Aortic smooth muscle cell (primary cell): ENCODE results near the gene CISD3. TPM values are rescaled to one million over a fixed set of nuclear protein-coding genes. Genes with fewer than 3 reads are reported as not detected.

Source experiments
- total RNA-seq: library from RNA; depleted of rRNA; stranded (reverse); fragments of >200 nt; gene quantifications from 2 replicates; pipeline ENCODE4 v1.2.3, GENCODE V29; 2014

The CISD3 gene, protein sequence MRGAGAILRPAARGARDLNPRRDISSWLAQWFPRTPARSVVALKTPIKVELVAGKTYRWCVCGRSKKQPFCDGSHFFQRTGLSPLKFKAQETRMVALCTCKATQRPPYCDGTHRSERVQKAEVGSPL
- 4.0 and 5.8 TPM in 2 replicates for total RNA-seq

DNA sequence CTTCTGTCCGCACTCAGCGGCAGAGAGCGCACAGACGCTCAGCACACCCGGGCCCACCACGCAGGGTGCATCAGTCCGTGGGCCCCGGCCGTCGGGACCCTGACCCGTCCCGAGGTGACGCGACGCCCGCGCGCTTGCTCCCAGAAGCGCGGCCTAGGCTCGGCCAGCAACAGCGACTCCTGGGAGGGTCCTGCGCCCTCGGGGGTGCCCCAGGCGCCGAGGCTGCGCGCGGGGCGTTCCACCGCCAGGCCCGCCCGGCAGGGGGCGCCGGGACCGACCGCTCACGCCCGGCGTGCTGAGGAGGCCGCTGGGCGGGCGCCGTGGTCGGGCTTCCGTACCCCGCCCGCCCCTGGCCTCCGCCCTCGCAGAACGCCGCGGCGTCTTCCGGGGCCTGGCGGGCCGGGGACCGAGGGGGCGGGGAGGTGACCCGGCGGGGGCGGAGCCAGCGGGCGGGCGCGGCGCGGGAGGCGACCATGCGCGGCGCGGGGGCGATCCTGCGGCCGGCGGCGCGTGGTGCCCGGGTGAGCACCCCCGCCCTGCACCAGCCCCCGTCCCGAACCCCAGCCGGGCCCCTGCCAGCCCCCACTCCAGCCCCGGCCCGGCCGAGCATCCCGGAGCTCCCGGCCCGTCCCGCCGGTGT, at the start of gene CISD3:
Gene CISD3 (plus strand): TSS at position 456 of the 640 bp plus-strand sequence. CDS start 18 bp downstream, at position 474.

DNA sequence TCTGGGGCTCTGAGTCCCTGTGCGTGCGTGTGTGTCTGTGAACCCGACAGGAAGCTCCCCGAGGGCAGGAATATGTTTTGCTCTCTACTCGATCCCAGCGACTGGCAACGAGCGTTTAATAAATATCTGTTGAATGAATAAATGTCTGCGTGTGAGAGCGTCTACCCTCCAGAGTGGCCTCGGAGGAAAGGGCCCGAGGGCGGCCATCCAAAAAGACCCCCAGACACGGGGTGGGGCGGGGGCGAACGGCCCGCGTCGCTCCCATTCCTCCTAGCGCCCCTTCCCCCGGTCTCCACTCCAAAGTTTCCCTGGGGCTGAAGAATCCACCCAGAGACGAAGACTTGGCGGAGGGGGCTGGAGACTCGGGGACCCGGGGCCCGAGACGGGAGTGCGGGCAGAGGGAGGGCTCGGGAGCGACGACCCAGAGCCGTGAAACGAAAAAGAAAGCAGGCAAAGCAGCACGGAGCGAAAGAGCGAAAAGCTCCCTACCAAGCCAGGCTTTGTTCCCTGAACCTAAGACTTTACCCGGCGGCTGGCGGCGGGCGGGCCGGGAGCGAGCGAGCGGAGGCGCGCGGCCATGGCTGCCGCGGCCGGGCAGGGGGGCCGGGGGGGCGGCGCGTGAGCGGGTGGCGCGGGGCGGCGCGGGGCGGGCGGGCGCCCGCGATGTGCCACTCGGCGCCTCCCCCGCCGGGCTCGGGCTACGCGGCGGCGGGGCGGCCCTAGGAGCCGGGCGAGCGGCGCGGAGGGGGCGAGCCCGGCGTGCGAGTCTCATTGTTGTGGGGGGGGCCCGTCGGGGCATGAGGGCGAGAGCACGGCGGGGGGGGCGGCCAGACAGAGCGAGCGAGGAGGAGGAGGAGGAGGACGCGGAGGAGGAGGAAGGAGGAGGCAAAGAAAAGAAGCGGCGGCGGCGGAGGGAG, 25.3 kb upstream of the CISD3 start, which contains the start of gene MLLT6:
Gene MLLT6 (plus strand): TSS at position 668 of the 917 bp plus-strand sequence. CDS start 360 bp downstream, outside the sequence.

GRCh38 chr17:38748149-38748891, 18.2 kb downstream of the CISD3 start, which contains the start of gene PCGF2:
TSS of gene PCGF2 (minus strand) at chr17:38748336. CDS start at chr17:38740402, 7,934 bp downstream.

GRCh38 chr17:38752308-38753070, 22.3 kb downstream of the CISD3 start, which contains the start of gene PSMB3:
TSS of gene PSMB3 (plus strand) at chr17:38752741. CDS start at chr17:38752827, 86 bp downstream.

Other genes starting within 250 kb of the CISD3 start
- gene SRCIN1, start 124.4 kb upstream of the CISD3 start, total RNA-seq: under 0.01 TPM in 1 of 2 replicates, not detected in the other
- 0.26 and 0.37 TPM in 2 replicates for gene EPOP, start 55.4 kb upstream of the CISD3 start, total RNA-seq
- gene MLLT6, start 25.1 kb upstream of the CISD3 start, total RNA-seq: 21.5 and 23.0 TPM in 2 replicates
- gene PCGF2, start 18.0 kb downstream of the CISD3 start, total RNA-seq: 4.1 and 5.6 TPM in 2 replicates
- gene PSMB3, start 22.4 kb downstream of the CISD3 start, total RNA-seq: 362 and 442 TPM in 2 replicates
- gene PIP4K2B, start 69.2 kb downstream of the CISD3 start, total RNA-seq: 49.9 and 57.6 TPM in 2 replicates
- 10.1 and 10.6 TPM in 2 replicates for gene CWC25, start 95.0 kb downstream of the CISD3 start, total RNA-seq
- gene RPL23, start 123.4 kb downstream of the CISD3 start, total RNA-seq: 2,333 and 2,606 TPM in 2 replicates
- 88.5 and 114 TPM in 2 replicates for gene LASP1, start 139.7 kb downstream of the CISD3 start, total RNA-seq
- under 0.01 TPM in 1 of 2 replicates, not detected in the other for gene FBXO47, start 237.1 kb downstream of the CISD3 start, total RNA-seq